ENCODE results near the gene ITGB1BP2. TPM values are rescaled to one million over a fixed set of nuclear protein-coding genes. Genes with fewer than 3 reads are reported as not detected.
"Not testable (repeated sequence)": the region's sequence is repeated elsewhere in the genome, so short reads cannot be mapped to it uniquely, and the experiment has no call there.

The ITGB1BP2 gene
- total RNA-seq, 1 donor from 2014 or later: 0.78 TPM

DNA sequence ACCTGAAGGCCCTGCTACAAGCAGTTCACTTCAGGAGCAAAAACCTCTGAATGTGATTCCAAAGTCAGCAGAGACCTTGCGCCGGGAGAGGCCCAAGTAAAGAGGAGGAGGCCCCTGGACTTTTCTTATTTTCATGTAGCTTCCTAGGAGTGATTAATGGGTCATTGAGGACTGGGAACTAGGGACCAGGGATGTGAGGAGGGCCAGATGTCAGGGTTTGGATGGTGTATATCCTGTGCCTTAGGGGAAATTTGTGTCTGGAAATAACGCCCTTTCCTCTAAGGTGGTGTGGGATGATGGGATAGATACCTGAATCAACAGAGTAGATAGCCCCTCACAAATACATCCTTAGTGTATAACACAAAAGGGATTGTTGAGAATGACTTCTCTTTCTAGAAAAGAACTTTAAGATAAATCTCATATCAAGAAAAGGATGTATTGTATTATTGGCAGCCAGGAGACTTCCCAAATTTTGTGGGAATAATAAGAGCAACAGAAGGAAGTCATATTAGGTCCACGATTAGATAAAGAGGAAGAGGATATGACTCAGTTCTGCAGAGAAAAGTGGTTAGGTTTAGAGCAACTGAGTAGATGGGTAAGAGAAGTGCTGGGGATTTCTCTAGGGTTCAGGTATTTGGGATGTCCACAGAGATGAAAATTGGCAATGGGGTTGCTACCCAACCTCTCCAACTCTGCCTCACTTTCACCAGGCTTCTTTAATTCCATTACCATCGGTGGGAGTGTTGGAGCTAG is 1.1 kb downstream of the ITGB1BP2 start:
- DNase-seq: no peak

- no peak for DNase-seq
These were observed 3.0 kb downstream of the ITGB1BP2 start for GRCh38 chrX:71304561-71304960.

- no peak for DNase-seq
These were observed 14.4 kb downstream of the ITGB1BP2 start for GRCh38 chrX:71315917-71316316.

DNA sequence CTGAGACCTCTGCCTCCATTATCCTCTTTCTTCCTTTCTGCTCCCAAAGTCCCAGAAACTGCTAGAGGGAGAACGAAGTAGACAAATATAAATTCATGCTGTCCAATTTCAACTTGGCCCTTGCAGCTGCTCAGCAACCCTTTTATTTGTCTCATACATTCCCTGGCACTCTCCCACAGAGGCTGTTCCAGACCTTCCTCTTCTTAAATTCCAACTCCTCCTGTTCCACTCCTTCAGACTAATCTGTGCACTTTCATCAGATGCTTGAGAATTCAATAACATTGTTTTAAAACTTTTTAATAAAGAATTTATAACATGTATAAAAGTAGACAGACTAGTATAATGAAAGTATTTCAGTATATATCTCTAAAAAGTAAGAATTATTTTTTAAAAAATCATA is 15.4 kb downstream of the ITGB1BP2 start:
- DNase-seq: not testable (repeated sequence)

DNA sequence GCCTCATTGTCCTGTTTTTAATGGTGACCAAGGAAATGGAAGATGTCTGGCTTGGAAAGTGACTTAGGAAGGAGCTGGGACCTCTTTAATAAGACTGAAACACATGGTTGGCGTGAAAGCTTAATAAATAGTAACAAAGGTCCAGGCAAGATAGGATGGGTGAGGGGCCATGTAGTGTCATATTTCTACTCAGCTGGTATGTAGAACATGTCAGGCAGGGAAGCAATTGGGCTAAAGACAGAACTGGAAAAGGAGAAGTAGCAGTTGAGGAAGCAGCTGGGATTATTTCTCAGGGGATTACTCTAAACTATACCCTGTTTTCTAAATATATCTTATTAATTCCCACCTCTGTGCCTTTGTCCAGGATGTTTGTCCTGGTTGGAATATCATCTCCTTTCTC is 18.6 kb downstream of the ITGB1BP2 start:
- DNase-seq: no peak

- no peak for DNase-seq
These were observed 20.2 kb downstream of the ITGB1BP2 start for GRCh38 chrX:71321731-71322130.

GRCh38 chrX:71324452-71324851 is 22.9 kb downstream of the ITGB1BP2 start:
- DNase-seq: not testable (repeated sequence)

- no peak for DNase-seq
These were observed 24.8 kb downstream of the ITGB1BP2 start for GRCh38 chrX:71326394-71326793.

DNA sequence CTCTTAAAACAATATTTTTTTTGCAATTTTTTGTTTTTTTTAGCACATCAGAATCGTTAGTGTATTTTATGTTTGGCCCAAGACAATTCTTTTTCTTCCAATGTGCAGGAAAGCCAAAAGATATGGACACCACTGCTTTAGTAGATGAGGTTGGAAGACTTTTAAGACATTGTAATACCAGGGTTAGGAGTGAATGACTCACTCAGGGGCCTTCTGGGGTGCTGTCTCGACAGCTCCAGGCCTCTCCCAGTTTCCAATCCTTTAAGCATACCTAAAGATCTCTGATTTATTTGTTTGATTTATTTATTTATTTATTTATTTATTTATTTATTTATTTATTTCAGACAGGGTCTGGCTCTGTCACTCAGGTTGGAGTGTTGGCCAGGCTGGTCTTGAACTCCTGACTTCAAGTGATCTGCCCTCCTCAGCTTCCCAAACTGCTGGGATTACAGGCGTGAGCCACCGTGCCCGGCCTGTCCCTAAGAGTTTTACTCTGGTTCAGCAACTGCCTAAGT is 47.7 kb downstream of the ITGB1BP2 start:
- DNase-seq: not testable (repeated sequence)

- DNase-seq: not testable (repeated sequence)
These were observed 48.3 kb downstream of the ITGB1BP2 start for GRCh38 chrX:71349867-71350266.

- DNase-seq: not testable (repeated sequence)
These were observed 50.9 kb downstream of the ITGB1BP2 start for GRCh38 chrX:71352439-71352838.

Other genes with a start within 250 kb of the ITGB1BP2 start
- 72.4 TPM for gene SNX12, start 233.4 kb upstream of the ITGB1BP2 start, total RNA-seq
- gene FOXO4, start 205.9 kb upstream of the ITGB1BP2 start, total RNA-seq: 5.8 TPM
- not detected for gene CXorf65, start 195.0 kb upstream of the ITGB1BP2 start, total RNA-seq
- gene IL2RG, start 190.2 kb upstream of the ITGB1BP2 start, total RNA-seq: not detected
- 24.6 TPM for gene MED12, start 183.2 kb upstream of the ITGB1BP2 start, total RNA-seq
- 18.7 TPM for gene NLGN3, start 156.9 kb upstream of the ITGB1BP2 start, total RNA-seq
- gene GJB1, start 78.5 kb upstream of the ITGB1BP2 start, total RNA-seq: not detected
- 24.2 TPM for gene ZMYM3, start 47.6 kb upstream of the ITGB1BP2 start, total RNA-seq
- gene NONO, start 18.1 kb upstream of the ITGB1BP2 start, total RNA-seq: 372 TPM
- gene TAF1, start 64.6 kb downstream of the ITGB1BP2 start, total RNA-seq: 56.9 TPM
- gene OGT, start 231.4 kb downstream of the ITGB1BP2 start, total RNA-seq: 248 TPM

Data from occipital lobe (tissue), 2 donors.